Measurements from ENCODE around the gene ARMH2. TPM values are rescaled to one million over a fixed set of nuclear protein-coding genes. Genes with fewer than 3 reads are reported as not detected.

ARMH2 gene
- total RNA-seq, 2 donors from 2014 or later: not detected

- no peaks in the 10 kb centered on the region for H3K36me3 ChIP-seq
- no peak for TF ChIP-seq CTCF (IDR thresholded peaks at IDR 0.05)
- H3K27ac ChIP-seq: no peak overlapping the region
Observed at GRCh38 chr6:24840187-24840586, 41.5 kb upstream of the ARMH2 start.

GRCh38 chr6:24838994-24839393, 40.3 kb upstream of the ARMH2 start:
- no peak for TF ChIP-seq CTCF (IDR thresholded peaks at IDR 0.05)
- Histone ChIP-seq H3K4me3 (no peak overlapping the region), H3K9me3 (no peaks in the 10 kb centered on the region), H3K36me3 (no peaks in the 10 kb centered on the region), H3K4me1 (no peaks in the 10 kb centered on the region), H3K27me3 (no peaks in the 10 kb centered on the region), H3K27ac (no peak overlapping the region)
- DNase-seq (ENCODE audit: low spot score): no peak

More at GRCh38 chr6:24840187-24840586, 41.5 kb upstream of the ARMH2 start:
- H3K9me3 ChIP-seq: no peaks in the 10 kb centered on the region
- no peaks in the 10 kb centered on the region for H3K27me3 ChIP-seq
- no peak overlapping the region for H3K4me3 ChIP-seq
- no peaks in the 10 kb centered on the region for H3K4me1 ChIP-seq
- DNase-seq (ENCODE audit: low spot score): no peak

GRCh38 chr6:24838081-24838480, 39.4 kb upstream of the ARMH2 start:
- Histone ChIP-seq H3K4me3 (no peak overlapping the region), H3K27me3 (no peaks in the 10 kb centered on the region), H3K4me1 (no peaks in the 10 kb centered on the region), H3K36me3 (no peaks in the 10 kb centered on the region), H3K27ac (no peak overlapping the region), H3K9me3 (no peaks in the 10 kb centered on the region)
- TF ChIP-seq CTCF (IDR thresholded peaks at IDR 0.05): no peak
- no peak for DNase-seq (ENCODE audit: low spot score)

GRCh38 chr6:24836109-24836508, 37.4 kb upstream of the ARMH2 start:
- no peaks in the 10 kb centered on the region for H3K9me3 ChIP-seq
- H3K27ac ChIP-seq: peak overlapping the region in 1 of 2 donors; percentile 32
- H3K4me3 ChIP-seq: no peak overlapping the region
- no peaks in the 10 kb centered on the region for H3K27me3 ChIP-seq
- H3K36me3 ChIP-seq: no peaks in the 10 kb centered on the region
- no peak for TF ChIP-seq CTCF (IDR thresholded peaks at IDR 0.05)
- H3K4me1 ChIP-seq: no peaks in the 10 kb centered on the region
- no peak for DNase-seq (ENCODE audit: low spot score)

GRCh38 chr6:24833711-24834386, 35.1 kb upstream of the ARMH2 start:
- Histone ChIP-seq H3K27me3 (no peaks in the 10 kb centered on the region), H3K36me3 (no peaks in the 10 kb centered on the region), H3K9me3 (no peaks in the 10 kb centered on the region), H3K4me3 (no peak overlapping the region), H3K4me1 (no peaks in the 10 kb centered on the region), H3K27ac (no peak overlapping the region)
- TF ChIP-seq CTCF (IDR thresholded peaks at IDR 0.05): no peak
- DNase-seq (ENCODE audit: low spot score): no peak

GRCh38 chr6:24832794-24833193, 34.1 kb upstream of the ARMH2 start:
- H3K4me1 ChIP-seq: no peaks in the 10 kb centered on the region
- no peak overlapping the region for H3K27ac ChIP-seq
- H3K27me3 ChIP-seq: no peaks in the 10 kb centered on the region
- H3K36me3 ChIP-seq: no peaks in the 10 kb centered on the region
- H3K9me3 ChIP-seq: no peaks in the 10 kb centered on the region
- H3K4me3 ChIP-seq: no peak overlapping the region
- no peak for DNase-seq (ENCODE audit: low spot score)
- no peak for TF ChIP-seq CTCF (IDR thresholded peaks at IDR 0.05)
